22Rv1 (cell line): ENCODE measurements around the gene SLC12A8.

Experiments used
- CTCF ChIP-seq: fragments of 450-650 bp; IDR thresholded peaks from 2 replicates; pipeline ENCODE4 v1.5.1; 2017; ENCODE audit warnings: mild to moderate bottlenecking
- ZFX ChIP-seq: fragments of 450-650 bp; IDR thresholded peaks from 2 replicates; pipeline ENCODE4 v1.6.1; 2017; ENCODE audit warnings: antibody characterized with exemption, borderline replicate concordance

GRCh38 chr3:125186261-125186787 lies 26.2 kb downstream of the SLC12A8 start:
- TF ChIP-seq CTCF (no peak), ZFX (no peak)
